Measurements from ENCODE around the gene GPR160. TPM values are rescaled to one million over a fixed set of nuclear protein-coding genes. Genes with fewer than 3 reads are reported as not detected.

Gene GPR160
- total and polyA plus RNA-seq, 4 donors: 0.99 to 7.2 (median 1.7) TPM

- TF ChIP-seq CTCF (IDR thresholded peaks at IDR 0.05; ENCODE audit: low read depth, low read length, missing input control) (no peak), JUND (IDR thresholded peaks at IDR 0.05) (no peak), HNF4A (conservative IDR thresholded peaks at IDR 0.05) (no peak), YY1 (IDR thresholded peaks at IDR 0.05) (no peak), TAF1 (conservative IDR thresholded peaks at IDR 0.05) (no peak)
Measured at GRCh38 chr3:169992781-169993180, 45.0 kb upstream of the GPR160 start (continued).

GRCh38 chr3:169993761-169994160, 44.0 kb upstream of the GPR160 start:
- H3K9me3 ChIP-seq (ENCODE audit: control insufficient read depth in 4 of 4, low read length in 3 of 4): no peaks in the 10 kb centered on the region
- H3K27me3 ChIP-seq (ENCODE audit: control insufficient read depth in 4 of 4, insufficient read depth in 4 of 4, low read length in 3 of 4): no peaks in the 10 kb centered on the region
- no peaks in the 10 kb centered on the region for H3K4me1 ChIP-seq (ENCODE audit: control insufficient read depth in 4 of 4, insufficient read depth in 4 of 4, low read length in 3 of 4)
- H3K9ac ChIP-seq (ENCODE audit: low read depth in 1 of 2, low read length in 2 of 2): no peak overlapping the region
- no peak overlapping the region for H3K27ac ChIP-seq (ENCODE audit: low read depth in 1 of 2, low read length in 2 of 2)
- no peak overlapping the region for H3K4me3 ChIP-seq (ENCODE audit: low read depth in 1 of 3, low read length in 3 of 3)
- TF ChIP-seq NR2F2 (IDR thresholded peaks at IDR 0.05) (no peak), ATF3 (IDR thresholded peaks at IDR 0.05) (no peak), HNF4G (IDR thresholded peaks at IDR 0.05) (no peak), FOXA1 (IDR thresholded peaks at IDR 0.05) (no peak), ZBTB33 (IDR thresholded peaks at IDR 0.05) (no peak), EGR1 (IDR thresholded peaks at IDR 0.05; ENCODE audit: low read depth in 2 of 2) (no peak), HNF4A (conservative IDR thresholded peaks at IDR 0.05) (no peak), MAX (IDR thresholded peaks at IDR 0.05) (no peak), TAF1 (conservative IDR thresholded peaks at IDR 0.05) (no peak), RXRA (IDR thresholded peaks at IDR 0.05) (no peak), SP1 (IDR thresholded peaks at IDR 0.05) (no peak), CTCF (IDR thresholded peaks at IDR 0.05; ENCODE audit: low read depth, low read length, missing input control) (no peak), YY1 (IDR thresholded peaks at IDR 0.05) (no peak), FOXA2 (IDR thresholded peaks at IDR 0.05) (no peak), RAD21 (IDR thresholded peaks at IDR 0.05) (no peak)
- DNase-seq (ENCODE audit: low spot score): no peak
- WGBS: 94% methylated on average over 3 of the region's 3 CpGs
- peaks cover 3 to 49% (median 35%) of the 10 kb centered on the region in 4 donors for H3K36me3 ChIP-seq (ENCODE audit: control insufficient read depth in 4 of 4, insufficient read depth in 3 of 4, low read depth in 1 of 4, low read length in 3 of 4)

All from liver (tissue), 9 donors.